GM19025 (cell line): ENCODE measurements around the gene DUSP15.

ENCODE experiments used
- ATAC-seq: cut with Tn5 transposase; IDR thresholded peaks from one replicate; pipeline ENCODE4 v1.9.1; 2021; ENCODE audit warnings: mild to moderate bottlenecking, low read depth, moderate library complexity; ENCODE audit not compliant: unreplicated experiment

The DUSP15 gene

GRCh38 chr20:31861385-31862156 is 8.8 kb downstream of the DUSP15 start:
- no peak for ATAC-seq

GRCh38 chr20:31861135-31861384 is 9.3 kb downstream of the DUSP15 start:
- no peak for ATAC-seq

- ATAC-seq = no peak
Measured at GRCh38 chr20:31860390-31861134, 9.8 kb downstream of the DUSP15 start.

- no peak for ATAC-seq
Measured at GRCh38 chr20:31859998-31860380, 10.3 kb downstream of the DUSP15 start.

- no peak for ATAC-seq
Measured at GRCh38 chr20:31859266-31859997, 10.9 kb downstream of the DUSP15 start.

GRCh38 chr20:31858760-31859083 is 11.6 kb downstream of the DUSP15 start:
- no peak for ATAC-seq

- peak; percentile 64 for ATAC-seq
Measured at GRCh38 chr20:31857861-31858759, 12.2 kb downstream of the DUSP15 start.

GRCh38 chr20:31856516-31856915 is 13.8 kb downstream of the DUSP15 start:
- no peak for ATAC-seq

- no peak for ATAC-seq
Measured at GRCh38 chr20:31853481-31853880, 16.8 kb downstream of the DUSP15 start.

- ATAC-seq = no peak
Measured at GRCh38 chr20:31851240-31851955, 18.9 kb downstream of the DUSP15 start.

- ATAC-seq = no peak
Measured at GRCh38 chr20:31849306-31849930, 20.9 kb downstream of the DUSP15 start.

- no peak for ATAC-seq
Measured at GRCh38 chr20:31848088-31848999, 22.0 kb downstream of the DUSP15 start.

- no peak for ATAC-seq
Measured at GRCh38 chr20:31846793-31847138, 23.6 kb downstream of the DUSP15 start.

- no peak for ATAC-seq
Measured at GRCh38 chr20:31845300-31845863, 24.9 kb downstream of the DUSP15 start, which contains the start of gene FOXS1. Gene FOXS1, minus strand, starts transcription at chr20:31845604. Its CDS starts 62 bp downstream, at chr20:31845542.

GRCh38 chr20:31844737-31845299 is 25.5 kb downstream of the DUSP15 start:
- ATAC-seq = no peak

- no peak for ATAC-seq
Measured at GRCh38 chr20:31843881-31844280, 26.4 kb downstream of the DUSP15 start.

- no peak for ATAC-seq
Measured at GRCh38 chr20:31843288-31843687, 27.0 kb downstream of the DUSP15 start.
